ENCODE measurements around the gene CSRP3.

The CSRP3 gene

DNA sequence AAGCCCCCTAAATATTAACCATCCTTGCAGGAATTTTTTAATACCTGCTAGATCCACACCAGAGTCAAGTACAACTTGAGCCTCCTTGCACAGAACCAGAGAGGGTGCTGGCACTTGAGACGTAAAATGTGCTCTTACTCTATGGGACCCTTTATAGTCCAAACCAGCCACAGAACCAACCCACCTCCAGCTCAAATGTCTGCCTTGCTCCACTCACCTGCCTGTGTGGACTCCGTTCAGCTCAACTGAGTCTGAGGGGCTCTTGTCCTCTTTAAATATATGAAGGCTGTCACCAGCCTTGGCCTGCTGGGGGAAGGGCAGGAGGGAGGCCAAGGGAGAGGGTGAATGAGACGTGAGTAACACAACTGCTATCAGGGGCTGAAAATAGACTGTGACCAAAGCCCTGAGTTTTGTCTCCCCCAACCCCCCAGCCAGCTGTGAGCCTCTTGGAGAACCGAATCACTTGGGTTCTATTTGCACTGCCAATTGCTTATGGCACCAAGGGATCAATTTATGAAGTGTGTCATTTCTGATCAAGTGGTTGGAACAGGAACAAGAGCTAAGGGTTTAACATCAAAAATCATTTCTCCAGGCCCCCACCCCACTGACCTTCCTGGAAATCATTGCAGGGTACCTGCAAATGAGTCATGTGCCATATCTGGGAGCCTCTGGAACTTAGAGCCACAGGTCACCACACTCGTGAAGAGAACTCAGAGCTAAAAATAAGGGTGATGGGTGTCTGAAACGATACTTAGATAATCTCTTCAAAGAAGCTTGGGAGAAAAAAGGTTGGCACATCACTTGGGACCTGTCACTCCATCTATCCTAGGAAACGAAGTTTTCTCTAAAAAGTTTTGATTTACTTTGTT is at the start of gene CSRP3:
TSS of gene CSRP3 (minus strand) at position 247 of the 869 bp plus-strand sequence. CDS start 9,535 bp downstream, outside the sequence.
- peak; percentile 42 for DNase-seq

DNA sequence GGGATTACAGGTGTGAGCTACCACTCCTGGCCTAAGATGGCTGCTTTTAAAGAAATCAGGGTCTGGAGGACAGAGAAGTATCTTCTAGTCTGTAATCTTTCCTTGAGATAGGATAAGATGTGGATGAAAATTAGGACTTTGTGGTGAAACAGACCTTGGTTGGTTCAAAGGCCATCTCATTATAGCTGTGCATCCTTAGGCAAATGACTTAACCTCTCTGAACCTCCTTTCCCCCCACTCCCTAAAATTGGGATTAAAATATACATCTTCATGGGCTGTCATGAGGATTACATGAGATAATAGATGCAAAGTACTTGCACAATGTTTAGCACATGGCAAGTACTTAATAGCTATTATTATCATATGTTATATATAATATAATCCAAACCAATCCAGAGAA is 49.8 kb upstream of the CSRP3 start:
- DNase-seq = no peak

GRCh38 chr11:19246816-19247215 is 45.0 kb upstream of the CSRP3 start:
- no peak for DNase-seq

GRCh38 chr11:19245351-19245750 is 43.6 kb upstream of the CSRP3 start:
- no peak for DNase-seq

- DNase-seq = peak; percentile 48
Observed at GRCh38 chr11:19244621-19245020, 42.8 kb upstream of the CSRP3 start.

- peak; percentile 72 for DNase-seq
Observed at GRCh38 chr11:19244084-19244483, 42.3 kb upstream of the CSRP3 start.

DNA sequence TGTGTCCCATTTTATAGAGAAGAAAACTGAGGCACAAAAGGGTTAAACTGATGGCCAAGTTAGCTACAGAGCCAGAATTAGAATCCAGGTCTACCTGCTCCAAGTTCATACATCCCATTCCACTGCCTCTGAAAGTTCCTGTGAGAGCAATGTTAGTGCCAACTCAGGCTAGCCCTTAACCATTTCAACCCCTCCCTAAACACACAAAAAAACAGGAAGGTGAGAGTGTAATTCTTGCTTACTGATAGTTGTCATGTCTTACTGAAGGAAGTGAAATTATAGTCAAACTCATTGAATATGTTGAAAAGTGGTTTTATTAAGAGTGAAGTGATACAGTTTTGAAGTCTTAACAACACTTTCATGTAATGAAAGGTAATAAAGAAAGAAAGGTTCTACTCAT is 41.8 kb upstream of the CSRP3 start:
- DNase-seq = peak; percentile 54

DNA sequence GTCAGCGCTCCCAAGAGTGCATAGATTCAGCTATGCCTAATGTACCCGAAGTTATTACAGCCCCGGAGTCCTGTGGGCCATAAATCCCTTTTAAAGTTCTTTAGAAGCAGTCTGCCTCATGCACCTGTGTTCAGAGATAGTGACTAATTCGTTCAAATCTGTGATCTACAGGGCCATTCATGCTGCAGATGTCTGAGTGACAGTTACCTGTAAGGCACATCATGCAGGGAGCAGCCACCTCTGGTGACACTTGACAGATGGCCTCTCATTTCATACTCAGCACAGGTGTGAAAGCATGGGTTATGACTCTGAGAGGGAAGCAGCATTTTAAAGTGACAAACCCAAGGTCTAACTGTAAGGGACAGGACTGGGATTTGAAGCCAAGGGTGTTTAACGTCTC is 41.4 kb upstream of the CSRP3 start:
- no peak for DNase-seq

GRCh38 chr11:19242179-19242932 is 40.6 kb upstream of the CSRP3 start:
- peak; percentile 58 for DNase-seq

DNA sequence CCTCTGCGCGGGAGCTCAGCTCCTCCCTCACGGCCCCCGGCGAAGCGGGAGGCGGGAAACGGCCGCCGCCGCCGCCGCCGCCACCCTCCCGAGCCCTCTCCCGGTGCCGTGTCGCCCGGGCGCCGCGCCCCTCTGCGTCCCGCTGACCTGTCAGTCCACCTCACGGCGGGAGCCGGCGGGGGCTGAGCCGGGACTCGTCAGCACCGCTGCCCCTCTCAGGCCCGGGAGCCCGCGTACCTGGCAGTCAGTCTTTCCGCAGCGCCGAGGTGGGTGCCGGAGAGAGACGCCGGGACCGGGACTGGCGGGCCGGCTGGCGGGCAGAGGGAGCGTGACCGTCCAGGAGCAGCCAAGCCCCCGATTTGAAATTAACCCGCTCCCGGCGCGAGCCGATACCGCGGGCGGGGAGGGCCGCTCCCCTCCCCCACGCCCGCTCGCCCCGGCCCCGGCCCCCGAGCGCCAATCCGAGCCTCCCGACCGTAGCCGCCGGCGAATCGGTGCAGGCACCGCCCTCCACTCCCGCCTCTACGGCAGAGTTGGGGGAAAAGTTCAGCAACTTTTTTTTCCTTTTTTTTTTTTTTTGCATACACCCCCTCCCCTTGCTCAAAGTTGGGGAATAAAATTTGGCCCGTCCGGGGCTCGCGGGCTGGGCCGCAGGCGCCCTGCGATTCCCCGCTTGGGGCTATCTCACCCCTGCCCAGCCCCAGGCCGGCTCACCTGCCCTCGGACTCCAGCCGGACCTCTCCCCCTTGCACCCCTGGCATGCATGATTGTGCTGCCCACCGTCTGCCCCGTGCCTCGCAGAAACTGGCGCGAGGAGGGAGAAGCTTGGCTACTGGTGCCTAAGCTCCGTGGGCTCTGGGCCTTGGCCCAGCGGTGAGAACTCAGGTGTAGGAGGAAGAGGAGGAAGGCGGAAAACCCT is 39.7 kb upstream of the CSRP3 start:
- DNase-seq = peak; percentile 90

DNA sequence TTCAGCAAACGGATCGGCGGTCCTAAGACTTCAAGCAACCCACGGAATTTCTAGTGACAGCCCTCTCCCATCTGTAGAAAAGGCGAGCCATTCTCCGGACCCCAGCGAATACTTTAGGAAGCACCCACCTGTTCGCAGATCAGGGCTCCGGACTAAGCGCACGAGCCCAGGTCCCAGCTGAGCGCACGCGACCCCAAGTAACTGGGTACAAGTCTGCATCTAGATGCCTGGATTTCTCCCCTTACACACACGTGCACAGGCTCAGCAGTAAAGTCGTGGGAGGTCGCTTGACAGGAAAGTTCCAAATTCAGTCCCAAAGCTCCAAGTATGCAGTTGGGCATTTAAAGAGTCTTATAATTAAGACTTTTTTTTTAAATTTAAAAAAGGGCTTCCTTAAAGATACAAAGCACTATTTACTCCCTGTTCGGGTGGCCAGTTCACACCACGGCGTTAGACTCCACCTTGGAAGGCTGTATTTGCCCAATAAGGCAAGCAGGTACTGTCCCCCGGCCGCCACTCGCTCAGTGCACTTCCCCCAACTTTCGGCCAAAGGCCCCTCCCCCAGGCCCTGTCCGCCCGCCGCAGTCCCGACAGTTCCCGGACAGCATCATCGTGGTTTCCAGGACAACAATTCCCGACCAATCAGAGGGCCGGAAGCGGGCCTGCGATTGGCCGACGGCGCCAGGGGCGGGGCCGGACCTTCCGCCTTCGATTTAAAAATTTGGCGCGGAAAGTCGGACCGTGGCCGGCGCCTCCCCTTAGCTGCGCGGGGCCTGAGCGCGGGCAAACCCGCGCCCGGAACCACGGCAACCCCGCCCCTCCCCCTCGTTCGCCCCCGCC is 38.9 kb upstream of the CSRP3 start, which contains the start of gene E2F8:
TSS of gene E2F8 (minus strand) at position 526 of the 840 bp plus-strand sequence. CDS start 824 bp downstream, outside the sequence.
- DNase-seq = peak; percentile 99

DNA sequence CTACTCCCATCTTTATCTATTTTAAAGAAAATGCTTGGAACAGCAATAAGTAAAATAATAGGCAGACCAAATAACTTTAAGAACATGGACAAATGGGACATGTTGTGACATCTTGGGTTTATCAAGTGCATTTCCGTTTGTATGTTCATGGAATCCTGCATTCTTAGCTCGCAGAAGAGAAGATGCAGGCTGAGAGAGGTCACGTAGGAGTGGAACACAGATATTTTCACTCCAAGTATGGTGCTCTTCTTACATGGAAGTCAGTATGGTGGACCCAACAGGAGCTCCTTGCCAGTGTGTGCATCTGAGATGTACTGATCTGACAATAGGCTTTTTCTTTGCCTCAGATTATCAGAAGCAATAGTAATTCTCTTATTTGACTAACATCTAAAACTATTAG is 37.3 kb upstream of the CSRP3 start:
- peak; percentile 40 for DNase-seq

DNA sequence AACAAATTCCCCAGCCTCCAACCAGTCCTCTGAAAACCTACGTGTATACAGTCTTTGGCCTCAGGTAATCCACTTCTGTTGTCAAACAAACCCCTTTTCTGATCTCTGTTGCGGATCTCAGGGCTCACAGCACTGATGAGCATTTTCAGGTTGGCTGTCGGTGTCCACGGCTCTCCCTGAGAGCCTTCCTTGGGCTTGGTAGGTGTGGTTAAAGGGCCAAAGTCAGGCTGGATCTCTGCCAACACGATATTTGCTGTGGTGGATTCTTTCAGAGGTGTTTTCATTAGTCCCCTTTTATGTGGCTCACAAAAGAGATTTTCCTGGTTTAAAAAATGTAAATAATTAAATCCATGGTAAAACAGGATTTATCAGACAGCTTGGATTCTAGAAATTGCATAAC is 36.0 kb upstream of the CSRP3 start:
- DNase-seq = no peak

DNA sequence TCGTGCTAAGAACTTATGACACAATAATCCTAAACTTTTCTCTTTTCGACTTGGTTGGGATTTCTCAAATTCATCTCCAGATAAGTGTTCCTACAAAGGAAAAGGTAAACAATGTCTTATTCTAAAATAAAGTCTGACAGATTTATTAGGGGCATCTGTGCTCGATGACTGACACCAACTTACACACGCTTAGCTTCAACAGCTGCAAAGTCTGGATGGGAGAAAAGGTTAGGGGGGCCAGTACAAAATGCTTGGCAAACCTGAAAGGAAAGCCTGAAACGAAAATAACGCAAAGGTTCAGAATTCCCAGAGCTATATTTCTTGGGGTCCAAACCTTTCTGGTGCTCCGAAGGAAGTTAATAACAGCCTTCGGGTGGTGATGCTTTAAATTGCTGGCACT is 35.6 kb upstream of the CSRP3 start:
- DNase-seq = no peak

DNA sequence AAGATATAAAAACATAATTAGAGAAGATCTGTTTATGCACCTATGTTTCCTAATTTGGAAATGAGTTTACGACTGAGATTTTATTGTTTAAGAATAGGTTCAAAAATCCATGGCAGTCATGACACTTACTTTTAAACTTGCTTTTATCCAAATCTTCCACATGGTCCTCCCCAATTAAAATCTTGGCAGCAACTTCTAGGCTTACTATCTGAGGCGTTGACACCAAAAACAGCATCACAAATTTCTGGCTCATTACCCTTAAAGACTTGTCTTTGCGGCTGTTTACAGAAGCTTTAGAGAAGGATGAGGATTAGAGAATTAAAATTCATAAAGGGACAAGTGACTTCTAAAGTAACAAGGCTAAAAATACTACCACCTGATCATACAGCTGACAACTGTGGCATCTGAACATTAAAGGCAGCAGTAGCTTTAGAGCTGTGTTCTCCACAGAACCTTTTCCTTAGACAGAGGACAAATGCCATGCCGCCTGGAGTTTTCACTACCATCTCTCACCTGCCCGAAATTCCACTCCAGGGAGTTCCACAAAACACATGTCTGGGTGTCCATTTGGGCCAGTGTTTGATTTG is 32.5 kb upstream of the CSRP3 start:
- no peak for DNase-seq

DNA sequence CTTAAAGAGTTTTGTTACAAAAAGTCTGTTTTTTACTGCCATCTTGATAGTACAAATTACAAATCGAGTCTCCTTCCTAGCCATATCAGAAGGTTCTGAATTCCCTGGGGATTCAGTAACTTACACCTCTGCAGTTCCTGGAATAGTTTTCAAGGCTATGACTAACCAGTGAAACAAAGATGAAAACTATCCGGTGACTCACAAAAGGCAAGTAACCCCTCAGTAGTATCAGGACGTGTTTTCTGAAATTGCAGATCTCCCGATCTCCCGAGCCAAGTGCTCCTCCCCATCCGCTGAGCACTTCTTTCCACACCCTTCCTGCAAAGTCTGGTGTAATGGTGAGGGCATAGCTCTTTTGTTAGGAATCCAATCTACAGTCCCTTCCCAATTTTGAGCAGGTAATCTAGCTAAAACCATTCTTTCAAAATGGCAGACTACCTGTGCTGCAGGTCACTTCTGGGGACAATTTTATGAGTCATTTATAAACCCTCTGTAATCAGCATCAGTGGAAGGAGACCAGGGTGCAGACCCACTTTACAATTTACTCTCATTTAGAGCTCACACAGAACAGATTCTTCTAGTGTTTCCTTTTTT is 31.2 kb upstream of the CSRP3 start:
- no peak for DNase-seq

DNA sequence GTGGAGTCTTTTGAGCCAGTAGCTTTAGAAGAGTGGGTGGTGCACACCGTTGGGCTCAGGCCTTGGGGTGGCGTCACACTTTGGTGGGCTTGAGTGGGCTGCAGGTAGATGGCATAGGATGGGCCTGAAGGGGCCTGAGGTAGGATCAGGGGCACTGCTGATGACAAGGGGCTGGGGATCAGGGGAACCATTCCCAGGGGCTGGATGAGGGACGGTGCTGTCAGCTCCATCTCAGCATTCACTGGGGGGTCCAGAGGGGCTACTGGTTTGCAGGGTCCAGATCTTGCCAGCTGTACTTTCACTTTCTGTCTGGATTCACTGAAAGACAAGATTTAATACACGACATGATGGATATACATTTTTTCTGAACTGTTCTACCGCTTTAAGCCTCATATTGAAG is 27.9 kb upstream of the CSRP3 start:
- no peak for DNase-seq

GRCh38 chr11:19228968-19229367 is 27.2 kb upstream of the CSRP3 start:
- DNase-seq = no peak

DNA sequence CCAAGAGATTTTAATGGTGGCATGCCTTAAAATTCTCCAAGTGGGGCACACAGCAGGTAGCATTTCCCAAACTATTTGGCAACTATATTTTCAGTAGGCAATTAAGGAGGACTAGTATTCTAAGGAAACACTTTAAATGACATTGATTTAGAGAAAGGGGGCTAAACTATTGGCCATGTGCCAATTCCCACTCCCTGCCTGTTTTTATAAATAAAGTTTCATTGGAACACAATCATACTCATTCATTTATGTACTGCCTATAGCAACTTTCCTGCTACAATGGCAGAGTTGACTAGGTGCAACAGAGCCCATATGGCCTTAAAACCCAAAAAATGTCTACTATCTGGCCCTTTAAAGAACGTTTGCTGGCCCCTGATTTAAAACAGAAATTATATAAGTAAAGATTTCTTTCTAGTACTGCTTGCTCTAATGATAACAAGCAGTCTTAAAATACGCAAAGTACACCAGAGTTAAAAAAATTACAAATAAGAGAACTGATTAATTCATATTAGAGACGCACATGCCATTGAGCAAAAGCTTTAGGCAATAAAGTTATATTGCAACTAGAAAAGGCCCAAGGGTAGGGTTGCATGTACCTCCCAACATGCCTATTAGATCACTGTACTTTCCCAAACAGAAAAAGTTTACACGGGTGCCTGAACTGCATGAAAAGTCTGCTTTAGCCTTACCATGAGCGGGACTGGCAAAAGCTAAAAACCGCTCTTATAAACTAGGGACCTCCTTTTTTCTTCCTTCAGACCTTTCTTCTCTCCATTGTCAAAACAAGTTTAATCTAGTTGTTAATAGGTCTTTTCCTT is 24.8 kb upstream of the CSRP3 start:
- DNase-seq = no peak

DNA sequence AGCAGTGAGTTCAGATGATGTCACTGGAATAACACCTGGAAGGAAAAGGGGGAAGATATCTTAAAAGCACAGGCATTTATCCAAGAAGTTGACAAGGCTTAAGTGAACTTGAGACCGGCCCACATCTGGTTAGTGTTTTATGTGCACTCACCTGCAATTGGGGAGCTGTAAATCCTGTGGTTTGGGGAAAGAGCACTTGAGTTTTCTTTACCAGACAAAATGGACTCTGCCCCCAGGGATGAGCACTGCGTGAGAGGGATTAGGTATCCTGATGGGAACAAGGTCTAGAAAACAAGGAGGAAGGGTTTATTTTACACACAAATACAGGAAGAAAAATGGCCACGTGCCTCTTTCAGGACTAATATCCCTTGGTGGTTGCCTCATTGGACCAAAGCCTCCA is 23.8 kb upstream of the CSRP3 start:
- DNase-seq = no peak
